Ishikawa (cell line): Measurements from ENCODE around the gene NEUROG1.

Source experiments
- CEBPB ChIP-seq: IDR thresholded peaks from 2 replicates; pipeline ENCODE4 v1.6.1; 2012
- CREB1 ChIP-seq: IDR thresholded peaks from 2 replicates; pipeline ENCODE4 v1.6.1; 2012; ENCODE audit warnings: low read depth
- EGR1 ChIP-seq: IDR thresholded peaks from 2 replicates; pipeline ENCODE4 v1.6.1; 2012
- EP300 ChIP-seq: IDR thresholded peaks from 2 replicates; pipeline ENCODE4 v1.6.1; 2012; ENCODE audit warnings: borderline replicate concordance
- FOXM1 ChIP-seq: IDR thresholded peaks from 2 replicates; pipeline ENCODE4 v1.6.1; 2012; ENCODE audit warnings: low read depth, borderline replicate concordance
- MAX ChIP-seq: IDR thresholded peaks from 2 replicates; pipeline ENCODE4 v1.6.1; 2012
- NFIC ChIP-seq: IDR thresholded peaks from 2 replicates; pipeline ENCODE4 v1.6.1; 2012
- RAD21 ChIP-seq: IDR thresholded peaks from 2 replicates; pipeline ENCODE4 v1.6.1; 2012; ENCODE audit warnings: low read depth
- REST ChIP-seq: IDR thresholded peaks from 2 replicates; pipeline ENCODE4 v1.6.1; 2012; ENCODE audit warnings: low read depth, mild to moderate bottlenecking
- TAF1 ChIP-seq: IDR thresholded peaks from 2 replicates; pipeline ENCODE4 v1.6.1; 2012; ENCODE audit warnings: low read depth, mild to moderate bottlenecking
- TCF12 ChIP-seq: IDR thresholded peaks from 2 replicates; pipeline ENCODE4 v1.6.1; 2012; ENCODE audit warnings: low read depth
- TEAD4 ChIP-seq: IDR thresholded peaks from 2 replicates; pipeline ENCODE4 v1.6.1; 2012
- USF1 ChIP-seq: IDR thresholded peaks from 2 replicates; pipeline ENCODE4 v1.6.1; 2012
- YY1 ChIP-seq: IDR thresholded peaks from 2 replicates; pipeline ENCODE4 v1.6.1; 2012; ENCODE audit warnings: low read depth
- ZBTB7A ChIP-seq: IDR thresholded peaks from 2 replicates; pipeline ENCODE4 v1.6.1; 2012; ENCODE audit warnings: low read depth

The NEUROG1 gene

GRCh38 chr5:135564331-135564730 lies 28.6 kb upstream of the NEUROG1 start:
- TF ChIP-seq FOXM1, result no peak
- TF ChIP-seq MAX, result no peak
- TF ChIP-seq TAF1, result no peak
- no peak for TF ChIP-seq NFIC
- TF ChIP-seq ZBTB7A, result no peak
- no peak for TF ChIP-seq CREB1
- TF ChIP-seq TEAD4, result no peak
- no peak for TF ChIP-seq REST
- TF ChIP-seq YY1, result no peak
- TF ChIP-seq USF1, result no peak
- no peak for TF ChIP-seq RAD21
- TF ChIP-seq EP300, result no peak
- TF ChIP-seq TCF12, result no peak
- TF ChIP-seq EGR1, result no peak
- TF ChIP-seq CEBPB, result no peak

GRCh38 chr5:135561266-135561665 lies 25.5 kb upstream of the NEUROG1 start:
- no peak for TF ChIP-seq ZBTB7A
- no peak for TF ChIP-seq RAD21
- TF ChIP-seq FOXM1, result no peak
- no peak for TF ChIP-seq EGR1
- no peak for TF ChIP-seq REST

GRCh38 chr5:135560858-135561257 lies 25.1 kb upstream of the NEUROG1 start:
- TF ChIP-seq USF1 (no peak), YY1 (no peak), RAD21 (peak; percentile 84), CEBPB (no peak)

GRCh38 chr5:135559354-135559753 lies 23.6 kb upstream of the NEUROG1 start:
- TF ChIP-seq USF1 (peak; percentile 86), EGR1 (no peak)

GRCh38 chr5:135557076-135557838 lies 21.5 kb upstream of the NEUROG1 start:
- TF ChIP-seq ZBTB7A, result no peak
- TF ChIP-seq TEAD4, result no peak
- no peak for TF ChIP-seq USF1
- TF ChIP-seq EP300, result no peak
- TF ChIP-seq YY1, result no peak
- no peak for TF ChIP-seq EGR1
- no peak for TF ChIP-seq MAX
- TF ChIP-seq RAD21, result no peak
- no peak for TF ChIP-seq CEBPB
- no peak for TF ChIP-seq REST
- TF ChIP-seq CREB1, result no peak
- TF ChIP-seq TAF1, result no peak
- no peak for TF ChIP-seq TCF12
- TF ChIP-seq FOXM1, result no peak
